GM18867 (cell line): ENCODE measurements around the gene CDK14.
"Not testable (repeated sequence)": the region's sequence is repeated elsewhere in the genome, so short reads cannot be mapped to it uniquely, and the experiment has no call there.

Experiments used
- ATAC-seq: cut with Tn5 transposase; IDR thresholded peaks from one replicate; pipeline ENCODE4 v1.9.1; 2021; ENCODE audit warnings: mild to moderate bottlenecking, moderate library complexity; ENCODE audit not compliant: unreplicated experiment

Gene CDK14

DNA sequence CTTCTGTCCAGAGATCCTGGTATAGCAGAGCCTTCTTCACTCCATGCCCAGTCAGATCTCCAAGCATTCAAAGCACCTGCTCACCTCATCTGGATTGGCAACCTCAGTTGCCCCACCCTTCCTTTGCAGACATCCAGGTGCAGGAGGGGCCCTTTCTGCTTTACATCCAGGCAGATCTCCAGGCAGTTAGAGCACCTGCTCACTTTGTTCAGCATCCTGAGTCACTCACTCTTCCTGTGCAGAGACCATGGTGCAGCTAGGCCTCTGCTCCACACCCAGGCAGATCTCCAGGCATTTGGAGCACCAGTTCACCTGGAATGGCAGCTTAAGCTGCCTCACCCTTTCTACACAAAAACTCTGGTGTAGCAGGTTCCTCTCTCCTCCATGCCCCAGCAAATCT, 153.1 kb downstream of the CDK14 start:
- ATAC-seq: no peak

DNA sequence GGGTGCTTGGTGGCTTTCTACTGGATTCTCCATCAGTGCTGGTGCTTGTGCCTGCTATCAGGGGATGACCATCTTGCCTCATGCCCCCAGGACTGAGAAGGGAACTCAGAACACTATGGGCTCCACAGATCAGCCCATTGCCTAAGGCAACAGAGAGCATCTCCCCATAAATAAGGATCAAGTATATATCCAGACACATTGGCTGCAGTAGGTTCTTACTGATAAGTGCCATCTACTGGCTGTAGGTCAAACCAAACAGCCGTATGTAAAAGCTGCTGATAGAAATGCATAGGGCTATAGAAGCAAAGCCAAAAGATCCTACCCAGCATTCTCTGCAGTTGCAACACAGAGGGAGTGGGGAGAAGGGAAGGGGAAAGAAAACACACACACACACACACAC, 153.7 kb downstream of the CDK14 start:
- ATAC-seq: peak; percentile 58

DNA sequence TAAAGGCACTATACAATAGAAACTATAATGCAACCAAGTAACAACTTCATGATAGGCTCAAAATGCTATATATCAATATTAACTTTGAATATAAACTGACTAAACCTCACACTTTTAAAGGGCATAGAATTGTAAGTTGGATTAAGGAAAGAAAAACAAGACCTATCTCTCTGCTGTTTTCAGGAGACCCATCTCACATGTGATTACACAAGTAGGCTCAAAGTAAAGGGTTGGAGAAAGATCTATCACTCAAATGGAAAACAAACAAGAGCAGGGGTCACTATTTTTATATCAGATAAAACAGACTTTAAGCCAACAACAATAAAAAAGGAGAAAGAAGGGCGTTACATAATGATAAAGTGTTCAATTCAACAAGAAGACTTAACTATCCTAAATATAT, 155.5 kb downstream of the CDK14 start:
- no peak for ATAC-seq

DNA sequence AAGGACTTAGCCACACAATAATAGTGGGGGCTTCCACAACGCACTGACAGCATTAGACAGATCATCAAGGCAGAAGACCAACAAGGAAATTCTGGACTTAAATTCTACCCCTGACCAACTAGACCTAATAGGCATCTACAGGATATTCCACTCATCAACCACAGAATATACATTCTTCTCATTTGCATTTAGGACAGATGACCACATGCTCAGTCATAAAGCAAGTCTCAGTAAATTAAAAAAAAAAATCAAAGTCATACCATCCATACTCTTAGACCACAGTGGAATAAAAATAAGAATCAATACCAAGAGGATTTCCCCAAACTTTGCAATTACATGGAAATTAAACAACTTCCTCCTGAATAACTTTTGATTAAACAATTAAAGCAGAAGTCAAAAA, 155.9 kb downstream of the CDK14 start:
- no peak for ATAC-seq

DNA sequence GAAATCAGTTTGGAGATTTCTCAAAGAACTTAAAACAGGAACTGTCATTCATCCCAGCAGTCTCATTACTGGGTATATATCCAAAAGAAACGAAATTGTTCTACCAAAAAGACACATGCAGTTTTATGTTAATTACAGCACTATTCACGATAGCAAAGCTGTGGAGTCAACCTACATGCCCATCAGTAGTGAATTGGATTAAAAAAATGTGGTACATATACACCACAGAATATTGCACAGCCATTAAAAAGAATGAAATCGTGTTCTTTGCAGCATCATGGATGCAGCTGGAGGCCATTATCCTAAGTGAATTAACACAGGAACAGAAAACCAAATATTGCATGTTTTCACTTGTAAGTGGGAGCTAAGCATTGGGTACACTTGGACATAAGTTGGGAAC, 158.9 kb downstream of the CDK14 start:
- no peak for ATAC-seq

DNA sequence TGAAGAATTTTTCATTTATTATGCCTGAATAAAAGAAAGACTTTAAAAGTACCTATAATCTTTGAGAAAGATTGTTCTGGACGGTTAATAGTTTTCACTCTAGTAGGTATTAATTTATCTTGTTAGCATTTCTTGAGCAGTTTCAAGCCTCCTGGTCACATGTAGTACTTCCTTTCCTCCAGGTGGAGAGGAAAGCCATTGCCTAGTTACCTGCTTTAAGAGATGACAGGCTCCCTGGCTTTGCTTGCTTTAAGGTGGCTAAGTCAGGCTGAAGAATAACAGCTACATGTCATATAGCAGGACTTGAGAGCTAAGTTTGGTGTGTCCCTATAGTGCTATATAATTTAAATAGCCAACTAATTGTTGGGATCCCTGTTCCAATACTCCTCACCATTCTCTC, 160.2 kb downstream of the CDK14 start:
- no peak for ATAC-seq

DNA sequence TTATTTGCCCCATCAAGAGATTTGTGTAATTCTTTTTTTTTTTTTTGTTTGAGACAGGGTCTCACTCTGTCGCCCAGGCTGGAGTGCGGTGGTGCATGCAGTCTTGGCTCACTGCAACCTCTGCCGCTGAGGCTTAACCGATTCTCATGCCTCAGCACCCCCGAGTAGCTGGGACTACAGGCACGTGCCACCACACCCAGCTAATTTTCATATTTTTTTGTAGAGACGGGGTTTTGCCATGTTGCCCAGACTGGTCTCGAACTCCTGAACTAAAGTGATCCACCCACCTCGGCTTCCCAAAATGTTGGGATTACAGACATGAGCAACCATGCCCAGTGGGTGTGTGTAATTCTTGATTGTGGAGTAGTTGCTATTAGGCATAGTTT, 161.4 kb downstream of the CDK14 start:
- ATAC-seq: peak; percentile 59

DNA sequence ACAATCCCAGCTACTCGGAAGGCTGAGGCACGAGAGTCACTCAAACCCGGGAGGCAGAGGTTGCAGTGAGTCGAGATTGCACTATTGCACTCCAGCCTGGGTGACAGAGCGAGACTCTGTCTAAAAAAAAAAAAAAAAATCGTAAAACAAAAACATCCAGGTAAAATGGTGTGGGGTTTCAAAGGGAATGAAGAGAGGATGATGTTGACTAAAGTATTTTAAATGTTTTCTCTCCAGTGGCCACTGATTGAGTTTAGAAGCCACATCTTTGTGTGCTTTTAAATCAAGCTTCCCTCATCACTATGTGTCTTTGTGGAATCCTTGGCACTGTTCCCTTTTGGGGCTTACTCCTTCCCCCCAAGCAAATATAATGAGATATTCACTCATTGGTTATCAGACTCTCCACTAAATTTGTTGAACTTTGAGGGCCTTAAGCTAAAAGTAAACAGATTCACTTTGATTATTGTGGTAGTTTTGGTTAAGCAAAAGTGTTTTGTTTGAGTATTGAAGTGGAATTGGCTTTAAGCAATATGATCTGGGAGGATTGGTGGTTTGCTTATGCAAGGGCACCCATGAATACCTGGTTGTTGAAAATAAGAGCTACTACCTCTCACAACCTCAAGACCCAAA, 162.9 kb downstream of the CDK14 start:
- ATAC-seq: no peak

DNA sequence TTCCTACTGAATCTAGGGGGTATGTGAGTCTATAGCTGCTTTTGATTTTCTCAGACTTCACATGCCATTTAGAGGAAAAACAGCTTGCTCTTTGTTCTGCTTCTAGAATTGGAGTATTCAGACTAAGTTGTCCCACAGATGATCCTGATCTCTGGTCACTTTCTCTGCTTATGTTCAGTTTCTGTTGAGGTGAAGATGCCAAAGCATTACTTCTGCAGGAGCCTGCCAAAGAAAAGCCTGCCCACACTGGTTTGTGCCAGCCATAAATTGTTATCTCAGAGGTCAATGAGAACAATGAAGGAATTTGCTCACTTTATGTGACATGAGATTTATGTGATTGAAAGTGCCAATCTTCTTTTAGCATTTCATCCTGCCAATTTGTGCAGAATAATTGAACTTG, 163.6 kb downstream of the CDK14 start:
- ATAC-seq: no peak

DNA sequence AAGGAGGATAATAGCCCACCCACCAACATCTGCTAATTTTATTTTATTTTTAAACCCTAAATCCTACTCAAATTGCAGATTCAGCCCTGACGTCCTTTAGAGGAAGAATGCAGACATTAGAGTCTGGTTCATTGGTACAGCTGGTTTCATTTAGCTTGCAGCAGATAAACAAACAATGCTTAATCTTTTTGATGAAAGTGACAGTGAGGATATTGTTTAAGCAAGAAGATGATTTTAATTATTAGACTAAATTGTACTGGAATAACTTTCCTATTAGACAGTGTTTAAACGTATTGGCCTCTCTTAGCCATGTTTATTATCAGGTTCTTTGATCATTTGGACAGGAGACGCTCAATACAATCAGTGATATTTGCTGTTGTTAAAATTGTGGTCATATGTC, 164.8 kb downstream of the CDK14 start:
- no peak for ATAC-seq

DNA sequence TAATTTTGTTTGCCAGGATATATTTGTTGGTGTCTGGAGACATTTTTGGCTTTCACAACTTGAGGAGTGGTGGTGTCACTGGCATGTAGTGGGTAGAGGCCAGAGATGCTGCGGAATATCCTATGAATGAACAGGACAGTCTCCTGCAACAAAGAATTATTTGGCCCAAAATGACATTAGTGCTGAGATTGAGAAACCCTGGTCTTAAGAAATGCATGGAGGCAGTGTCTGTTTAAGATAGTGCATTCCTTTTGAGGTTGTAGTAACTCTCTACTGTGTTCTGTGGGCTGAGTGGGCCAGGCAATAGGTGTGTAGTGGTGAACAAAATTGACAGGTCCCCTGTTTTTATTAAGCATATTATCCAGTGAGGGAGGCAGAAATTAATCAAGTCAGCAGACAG, 165.5 kb downstream of the CDK14 start:
- ATAC-seq: no peak

DNA sequence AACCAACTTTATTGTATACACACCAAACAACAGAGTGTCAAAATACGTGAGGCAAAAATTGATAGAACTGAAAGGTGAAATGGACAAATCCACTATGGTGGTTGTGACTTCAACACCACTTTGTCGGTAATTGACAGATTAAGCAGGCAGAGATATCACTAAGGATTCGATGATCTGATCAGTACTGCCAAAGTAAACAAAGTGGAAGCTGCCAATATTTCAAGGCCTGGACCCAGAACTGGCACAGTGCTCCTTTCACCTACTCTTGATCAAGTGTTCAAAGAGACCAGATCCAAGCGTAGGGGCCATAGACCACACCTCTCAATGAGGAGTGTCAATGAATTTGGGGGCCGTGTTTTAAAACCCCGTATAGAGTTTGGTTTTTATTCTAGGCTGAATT, 167.0 kb downstream of the CDK14 start:
- ATAC-seq: no peak

DNA sequence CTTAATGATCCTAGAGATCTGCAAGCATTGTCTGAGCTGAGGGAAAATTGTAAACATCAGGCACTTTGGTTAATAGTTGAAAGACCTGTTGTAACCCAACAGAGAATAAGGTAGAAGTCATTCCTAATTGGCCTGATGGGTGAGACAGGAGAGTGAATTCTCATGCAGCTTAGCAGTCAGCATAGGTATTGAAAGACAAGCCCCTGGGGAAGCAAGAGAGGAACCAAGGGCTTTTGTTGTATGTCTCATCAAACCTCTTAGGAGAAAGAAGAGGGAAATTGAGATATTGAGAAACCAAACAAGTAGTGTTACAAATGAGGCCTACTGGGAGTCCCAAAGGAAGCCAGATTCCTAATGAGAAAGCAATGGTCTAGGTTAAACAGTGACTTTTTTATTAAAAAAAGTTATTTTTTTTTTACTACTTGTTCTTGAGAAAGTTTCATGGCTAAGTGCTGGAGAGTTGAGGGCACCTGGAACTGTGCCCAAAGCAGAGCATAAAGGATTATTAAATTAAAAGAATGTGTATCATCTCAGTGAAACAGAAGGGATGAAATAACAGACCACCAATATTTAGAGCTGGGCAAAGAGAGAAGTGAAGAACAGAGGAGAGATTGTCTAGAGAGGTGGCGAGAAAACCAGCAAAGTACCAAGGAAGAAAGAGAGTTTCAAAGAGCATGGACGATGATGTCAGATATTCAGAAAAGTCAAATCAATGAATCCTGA, 168.9 kb downstream of the CDK14 start:
- ATAC-seq: no peak

DNA sequence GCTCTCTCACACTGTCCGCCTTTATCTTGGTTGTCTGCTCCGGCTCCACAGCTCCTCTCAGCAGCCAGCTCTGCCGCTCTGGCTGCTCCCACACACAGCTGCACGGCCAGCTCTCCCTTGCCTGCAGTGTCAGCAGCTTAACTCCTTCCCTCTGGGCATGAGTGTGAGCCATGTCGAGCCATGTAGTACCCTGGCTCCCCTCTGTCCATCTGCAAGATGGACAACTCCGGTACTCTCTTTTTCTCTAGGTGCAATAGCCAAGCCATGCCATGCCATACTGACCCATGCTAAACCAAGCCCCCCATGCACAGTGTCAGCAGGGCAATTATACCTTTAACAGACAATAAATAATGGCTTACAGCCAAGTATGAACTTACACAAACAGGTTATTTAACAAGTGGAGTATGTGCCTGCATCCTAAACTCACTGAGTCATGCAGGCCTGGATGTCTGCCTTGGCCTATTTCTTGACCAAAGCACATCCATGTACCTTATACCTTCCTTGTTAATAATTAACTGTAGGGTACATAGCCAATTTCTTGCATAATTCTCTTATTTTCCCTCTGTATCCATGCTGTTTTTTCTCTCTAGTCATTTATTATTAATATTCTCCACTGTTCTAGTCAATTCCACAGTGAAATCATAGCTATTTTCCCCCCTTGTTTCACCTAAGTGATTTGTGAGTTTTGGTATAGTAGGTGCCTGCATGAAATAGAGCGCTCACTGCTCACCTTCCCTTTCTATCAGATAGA, 170.9 kb downstream of the CDK14 start:
- no peak for ATAC-seq

DNA sequence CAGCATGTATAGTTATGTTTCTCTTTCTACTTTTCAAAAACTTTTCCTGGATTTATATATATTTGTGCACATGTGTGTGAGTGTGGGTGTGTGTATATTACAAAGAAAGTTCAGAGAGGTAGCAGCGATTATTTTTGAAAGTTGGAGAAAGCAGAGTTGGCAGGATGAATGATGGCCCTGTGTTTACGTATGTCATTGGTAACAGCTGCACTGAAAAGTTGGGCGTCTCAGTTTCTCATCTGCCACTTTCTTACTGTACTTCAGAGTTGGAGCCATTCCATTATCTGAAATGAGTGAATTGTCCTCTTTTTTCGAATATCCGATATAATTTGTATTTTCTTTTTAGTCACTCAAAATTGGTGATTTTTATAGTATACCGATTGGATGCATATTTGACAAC, 172.2 kb downstream of the CDK14 start:
- ATAC-seq: no peak

DNA sequence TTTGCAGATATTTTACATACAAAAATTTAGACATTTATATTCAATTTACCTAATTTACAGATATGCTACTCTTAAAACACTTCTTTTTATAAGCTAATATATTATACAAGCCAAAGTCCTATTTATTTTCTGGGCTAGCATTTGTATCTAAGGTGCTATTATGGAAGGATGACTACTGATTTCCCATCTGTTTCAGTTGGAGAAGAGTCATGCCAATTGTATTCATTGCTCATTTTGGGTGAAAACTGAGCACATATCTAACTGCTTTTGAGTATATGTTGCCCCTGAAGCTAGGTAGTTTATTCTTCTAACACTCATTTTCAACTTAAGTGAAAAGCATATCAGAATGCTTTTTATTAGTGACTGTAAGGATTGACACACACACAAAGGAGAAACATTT, 172.9 kb downstream of the CDK14 start:
- ATAC-seq: no peak

DNA sequence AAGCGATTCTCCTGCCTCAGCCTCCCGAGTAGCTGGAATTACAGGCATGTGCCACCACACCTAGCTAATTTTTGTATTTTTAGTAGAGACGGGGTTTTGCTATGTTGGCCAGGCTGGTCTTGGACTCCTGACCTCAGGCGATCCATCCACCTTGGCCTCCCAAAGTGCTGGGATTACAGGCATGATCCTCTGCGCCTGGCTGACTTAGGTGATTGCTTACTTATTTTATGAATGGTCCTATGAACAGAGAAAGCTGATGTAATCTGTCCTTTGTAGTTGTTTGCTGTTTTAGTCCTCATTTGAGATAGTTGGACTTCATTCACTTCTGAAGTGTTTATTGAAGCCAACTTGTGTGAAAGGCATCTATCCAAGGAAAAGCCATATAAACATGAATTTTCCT, 173.4 kb downstream of the CDK14 start:
- ATAC-seq: not testable (repeated sequence)

DNA sequence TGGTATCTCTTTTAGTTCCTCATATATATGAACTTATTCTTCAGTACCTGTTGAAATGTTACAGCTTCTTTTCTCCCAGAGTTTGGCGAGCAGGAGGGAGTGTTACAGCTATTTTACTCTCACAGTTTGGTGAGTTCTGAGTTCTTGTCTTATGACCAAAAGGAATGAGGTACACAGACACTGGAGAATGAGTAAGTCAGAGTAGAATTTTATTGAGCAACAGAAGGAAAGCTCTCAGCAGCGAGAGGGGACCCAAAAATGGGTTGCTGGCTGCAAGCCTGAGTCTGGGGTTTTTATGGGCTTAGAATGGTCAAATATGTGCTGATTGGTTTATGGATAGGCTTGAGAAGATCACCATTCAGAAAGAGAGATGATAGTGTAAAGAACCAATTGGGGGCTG, 175.2 kb downstream of the CDK14 start:
- no peak for ATAC-seq

DNA sequence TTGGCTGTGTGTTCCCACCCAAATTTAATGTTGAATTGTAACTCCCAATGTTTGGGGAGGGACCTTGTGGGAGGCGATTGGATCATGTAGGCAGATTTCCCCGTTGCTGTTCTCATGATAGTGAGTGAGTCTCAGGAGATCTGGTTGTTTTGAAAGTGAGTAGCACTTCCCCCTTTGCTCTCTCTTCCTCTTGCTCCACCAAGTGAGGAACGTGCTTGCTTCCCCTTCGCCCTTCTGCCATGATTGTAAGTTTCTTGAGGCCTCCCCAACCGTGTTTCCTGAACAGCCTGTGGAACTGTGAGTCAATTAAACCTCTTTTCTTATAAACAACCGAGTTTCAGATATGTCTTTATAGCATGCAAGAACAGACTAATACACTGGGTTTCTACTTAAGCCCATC, 176.3 kb downstream of the CDK14 start:
- no peak for ATAC-seq

DNA sequence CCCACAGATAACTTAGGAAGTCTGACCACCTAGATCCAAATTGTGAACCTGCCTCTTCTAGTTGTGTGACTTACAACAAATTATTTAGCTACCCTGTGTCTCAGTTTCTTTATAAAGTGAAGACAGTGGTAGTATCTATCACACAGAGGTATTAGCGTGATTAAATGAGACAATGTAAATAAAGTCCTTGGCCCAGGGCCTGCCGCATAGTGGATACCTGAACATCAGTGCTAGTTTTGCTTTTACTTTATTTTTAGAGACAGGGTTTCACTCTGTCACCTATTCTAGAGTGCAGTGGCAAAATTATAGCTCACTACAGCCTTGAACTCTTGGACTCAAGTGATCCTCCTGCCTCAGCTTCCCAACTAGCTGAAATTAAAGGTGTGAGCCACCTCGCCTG, 177.1 kb downstream of the CDK14 start:
- no peak for ATAC-seq

DNA sequence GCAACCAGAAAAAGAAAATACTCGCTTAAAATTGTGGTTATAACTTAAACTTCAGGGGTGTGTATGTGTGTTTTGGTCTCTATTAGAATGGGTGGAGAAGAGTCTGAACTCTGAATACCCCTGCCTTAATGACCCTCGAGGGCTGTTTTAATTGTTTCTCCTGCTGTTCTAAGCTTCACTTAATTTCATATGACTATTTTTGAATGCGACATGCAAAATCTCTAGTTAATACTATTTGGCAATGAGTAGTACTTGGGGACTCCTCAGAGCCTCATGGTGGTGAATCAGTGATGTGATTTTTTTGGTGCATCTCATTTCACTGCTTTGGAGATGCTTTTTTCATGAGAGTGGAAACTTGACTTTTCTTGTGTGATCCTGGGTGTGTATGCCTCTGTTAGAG, 178.6 kb downstream of the CDK14 start:
- ATAC-seq: no peak

DNA sequence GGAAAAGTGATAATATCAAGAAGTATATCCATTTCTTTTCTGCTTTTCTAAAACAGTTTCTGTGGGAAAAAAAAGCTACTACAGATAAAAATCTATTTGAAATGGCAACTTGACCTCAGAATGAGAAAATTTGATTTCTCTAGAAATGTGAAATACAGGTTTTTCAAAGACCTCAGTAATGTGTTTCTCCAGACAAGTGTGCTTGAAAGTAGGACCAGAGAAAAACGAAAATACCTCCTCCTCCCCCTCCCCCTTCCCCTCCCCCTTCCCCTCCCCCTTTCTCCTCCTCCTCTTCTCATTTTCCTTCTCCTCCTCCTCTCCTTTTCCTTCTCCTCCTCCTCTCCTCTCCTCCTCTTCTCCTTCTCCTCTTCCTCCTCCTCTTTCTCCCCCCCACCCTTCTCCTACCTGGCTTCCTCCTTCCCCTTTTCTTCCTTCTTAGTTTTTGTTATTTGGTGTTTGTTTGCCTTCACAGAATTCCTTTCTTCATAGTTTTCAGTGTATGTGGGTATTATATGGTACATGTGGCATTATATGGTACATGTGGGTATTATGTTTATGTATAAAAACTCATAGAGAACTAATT, 179.4 kb downstream of the CDK14 start:
- ATAC-seq: no peak
